IPS-15b (cell line): ENCODE data around the gene SNAPC1.
A peak's percentile ranks its signal among the peaks of the same experiment; 100 is the strongest.
"Not testable (repeated sequence)": the region's sequence is repeated elsewhere in the genome, so short reads cannot be mapped to it uniquely, and the experiment has no call there.

ENCODE experiments used
- H3K27me3 ChIP-seq: one replicate; pipeline ENCODE4 v1.6.1; 2013; ENCODE audit warnings: low read length; ENCODE audit not compliant: control insufficient read depth, insufficient read depth
- H3K36me3 ChIP-seq: one replicate; pipeline ENCODE4 v1.6.1; 2013; ENCODE audit warnings: low read length; ENCODE audit not compliant: control insufficient read depth, insufficient read depth
- H3K4me1 ChIP-seq: one replicate; pipeline ENCODE4 v1.6.1; 2013; ENCODE audit warnings: mild to moderate bottlenecking, low read length; ENCODE audit not compliant: control insufficient read depth, insufficient read depth
- H3K4me3 ChIP-seq: one replicate; pipeline ENCODE4 v1.5.1; 2013; ENCODE audit warnings: low read depth, low read length
- H3K9ac ChIP-seq: one replicate; pipeline ENCODE4 v1.6.1; 2013; ENCODE audit warnings: low read depth, mild to moderate bottlenecking, low read length
- H3K9me3 ChIP-seq: one replicate; pipeline ENCODE4 v1.6.1; 2013; ENCODE audit warnings: mild to moderate bottlenecking, low read length; ENCODE audit not compliant: control insufficient read depth, insufficient read depth

The SNAPC1 gene

DNA sequence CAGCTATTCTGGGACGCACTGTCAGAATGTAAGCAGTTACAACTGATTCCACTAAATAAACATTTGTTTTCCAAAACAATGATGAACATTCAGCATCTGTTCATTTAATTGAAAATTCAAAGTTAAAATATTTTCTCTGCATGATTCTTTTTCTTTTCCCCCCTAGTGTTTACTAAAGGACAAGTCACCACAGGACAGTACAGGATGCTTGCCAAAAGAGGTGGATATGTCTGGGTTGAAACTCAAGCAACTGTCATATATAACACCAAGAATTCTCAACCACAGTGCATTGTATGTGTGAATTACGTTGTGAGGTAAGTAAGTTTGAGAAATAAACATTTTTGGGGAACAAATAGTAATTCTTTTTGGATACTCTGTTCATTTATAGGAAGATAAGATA, 28.2 kb upstream of the SNAPC1 start:
- no peaks in the 10 kb centered on the region for H3K9me3 ChIP-seq
- no peak overlapping the region for H3K4me3 ChIP-seq
- no peak overlapping the region for H3K9ac ChIP-seq
- H3K4me1 ChIP-seq = no peaks in the 10 kb centered on the region
- H3K27me3 ChIP-seq = no peaks in the 10 kb centered on the region
- H3K36me3 ChIP-seq = peaks cover 12% of the 10 kb centered on the region

DNA sequence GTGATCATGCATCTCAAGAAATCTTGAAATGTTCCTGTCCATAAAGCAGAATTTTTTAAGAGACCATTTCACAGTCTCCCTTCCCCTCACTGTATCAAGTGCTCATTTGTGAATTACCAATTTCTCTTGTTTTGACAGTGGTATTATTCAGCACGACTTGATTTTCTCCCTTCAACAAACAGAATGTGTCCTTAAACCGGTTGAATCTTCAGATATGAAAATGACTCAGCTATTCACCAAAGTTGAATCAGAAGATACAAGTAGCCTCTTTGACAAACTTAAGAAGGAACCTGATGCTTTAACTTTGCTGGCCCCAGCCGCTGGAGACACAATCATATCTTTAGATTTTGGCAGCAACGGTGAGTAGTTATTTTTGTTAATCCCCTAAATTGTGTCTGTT, 25.5 kb upstream of the SNAPC1 start:
- Histone ChIP-seq H3K9ac (no peak overlapping the region), H3K4me1 (no peaks in the 10 kb centered on the region), H3K9me3 (no peaks in the 10 kb centered on the region), H3K36me3 (peaks cover 15% of the 10 kb centered on the region), H3K27me3 (no peaks in the 10 kb centered on the region), H3K4me3 (no peak overlapping the region)

DNA sequence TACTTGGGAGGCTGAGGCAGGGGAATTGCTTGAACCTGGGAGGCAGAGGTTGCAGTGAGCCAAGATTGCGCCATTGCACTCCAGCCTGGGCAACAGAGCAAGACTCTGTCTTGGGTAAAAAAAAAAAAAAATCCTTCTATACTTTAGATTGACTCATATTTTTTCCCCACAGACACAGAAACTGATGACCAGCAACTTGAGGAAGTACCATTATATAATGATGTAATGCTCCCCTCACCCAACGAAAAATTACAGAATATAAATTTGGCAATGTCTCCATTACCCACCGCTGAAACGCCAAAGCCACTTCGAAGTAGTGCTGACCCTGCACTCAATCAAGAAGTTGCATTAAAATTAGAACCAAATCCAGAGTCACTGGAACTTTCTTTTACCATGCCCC, 24.3 kb upstream of the SNAPC1 start:
- Histone ChIP-seq H3K36me3 (peaks cover 15% of the 10 kb centered on the region), H3K9ac (no peak overlapping the region), H3K4me1 (no peaks in the 10 kb centered on the region), H3K9me3 (no peaks in the 10 kb centered on the region), H3K4me3 (no peak overlapping the region), H3K27me3 (no peaks in the 10 kb centered on the region)

DNA sequence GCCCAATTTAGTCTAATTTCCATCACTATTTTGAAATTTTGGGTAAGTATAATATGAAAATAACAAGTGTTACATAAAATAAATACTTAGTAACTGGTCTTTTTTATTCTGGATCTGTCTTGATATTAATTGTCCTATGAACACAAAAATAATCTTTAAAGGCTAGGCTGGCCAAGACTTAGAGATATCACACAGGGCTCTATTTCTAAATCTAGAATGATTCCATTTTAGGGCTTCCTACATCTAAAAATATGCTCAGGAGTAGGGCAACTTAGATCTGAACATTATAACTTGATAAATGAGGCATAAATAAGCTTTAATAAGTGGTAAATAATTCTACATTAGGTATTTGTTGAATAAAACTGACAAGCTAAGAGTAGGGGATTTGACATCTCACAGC, 23.1 kb upstream of the SNAPC1 start:
- H3K27me3 ChIP-seq = no peaks in the 10 kb centered on the region

DNA sequence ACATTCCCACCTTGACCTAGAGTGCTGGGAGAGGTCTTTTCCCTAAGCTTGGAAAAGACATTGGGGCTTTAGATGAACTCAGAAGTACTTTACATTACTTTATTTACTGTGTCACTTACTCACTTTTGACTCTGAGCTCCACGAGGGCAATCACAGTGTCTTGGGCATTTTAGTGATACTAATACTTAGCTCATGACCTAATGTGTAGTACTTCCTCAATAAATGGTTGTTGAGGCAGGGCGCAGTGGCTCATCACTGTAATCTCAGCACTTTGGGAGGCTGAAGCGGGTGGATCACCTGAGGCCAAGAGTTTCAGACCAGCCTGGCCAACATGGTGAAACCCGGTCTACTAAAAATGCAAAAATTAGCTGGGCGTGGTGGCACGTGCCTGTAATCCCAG, 19.8 kb upstream of the SNAPC1 start:
- H3K9me3 ChIP-seq = no peaks in the 10 kb centered on the region
- H3K36me3 ChIP-seq = peaks cover 9% of the 10 kb centered on the region
- H3K9ac ChIP-seq = no peak overlapping the region
- H3K27me3 ChIP-seq = no peaks in the 10 kb centered on the region
- no peak overlapping the region for H3K4me3 ChIP-seq
- no peaks in the 10 kb centered on the region for H3K4me1 ChIP-seq

More for the DNA sequence above, 23.1 kb upstream of the SNAPC1 start:
- Histone ChIP-seq H3K4me3 (no peak overlapping the region), H3K36me3 (peaks cover 11% of the 10 kb centered on the region), H3K4me1 (no peaks in the 10 kb centered on the region), H3K9ac (no peak overlapping the region), H3K9me3 (no peaks in the 10 kb centered on the region)

DNA sequence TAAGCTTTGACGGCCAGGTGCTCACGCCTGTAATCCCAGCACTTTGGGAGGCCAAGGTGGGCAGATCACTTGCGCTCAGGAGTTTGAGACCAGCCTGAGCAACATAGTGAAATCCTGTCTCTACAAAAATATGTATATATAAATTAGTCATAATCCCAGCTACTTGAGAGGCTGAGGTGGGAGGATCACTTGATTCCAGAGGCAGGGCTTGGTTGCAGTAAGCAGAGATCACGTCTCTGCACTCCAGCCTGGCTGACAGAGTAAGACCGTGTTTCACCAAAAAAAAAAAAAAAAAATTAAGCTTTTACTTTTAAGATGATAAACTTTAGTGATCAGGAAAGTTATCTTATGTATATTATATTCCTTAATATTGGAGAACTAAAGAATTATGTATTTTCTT, 18.0 kb upstream of the SNAPC1 start:
- no peaks in the 10 kb centered on the region for H3K4me1 ChIP-seq
- H3K27me3 ChIP-seq = no peaks in the 10 kb centered on the region
- peaks cover 12% of the 10 kb centered on the region for H3K36me3 ChIP-seq

DNA sequence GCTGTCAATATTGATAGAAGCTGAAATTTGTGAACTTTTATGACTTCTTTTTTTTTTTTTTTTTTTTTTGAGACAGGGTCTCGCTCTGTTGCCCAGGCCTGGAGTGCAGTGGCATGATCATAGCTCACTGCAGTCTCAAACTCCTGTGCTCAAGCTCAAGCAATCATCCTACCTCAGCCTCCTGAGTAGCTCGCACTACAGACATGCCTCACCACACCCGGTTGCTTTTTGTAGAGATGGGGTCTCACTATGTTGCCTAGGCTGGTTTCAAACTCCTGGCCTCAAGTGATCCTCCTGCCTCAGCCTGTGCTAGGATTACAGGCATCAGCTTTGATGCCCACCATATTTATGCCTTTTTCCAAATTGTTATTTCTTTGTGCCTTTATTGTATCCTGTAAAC, 15.9 kb upstream of the SNAPC1 start:
- H3K4me1 ChIP-seq, H3K36me3 ChIP-seq, H3K9me3 ChIP-seq, H3K4me3 ChIP-seq, H3K27me3 ChIP-seq, H3K9ac ChIP-seq: not testable (repeated sequence)

More for the DNA sequence above, 18.0 kb upstream of the SNAPC1 start:
- no peaks in the 10 kb centered on the region for H3K9me3 ChIP-seq
- no peak overlapping the region for H3K4me3 ChIP-seq
- H3K9ac ChIP-seq = no peak overlapping the region

DNA sequence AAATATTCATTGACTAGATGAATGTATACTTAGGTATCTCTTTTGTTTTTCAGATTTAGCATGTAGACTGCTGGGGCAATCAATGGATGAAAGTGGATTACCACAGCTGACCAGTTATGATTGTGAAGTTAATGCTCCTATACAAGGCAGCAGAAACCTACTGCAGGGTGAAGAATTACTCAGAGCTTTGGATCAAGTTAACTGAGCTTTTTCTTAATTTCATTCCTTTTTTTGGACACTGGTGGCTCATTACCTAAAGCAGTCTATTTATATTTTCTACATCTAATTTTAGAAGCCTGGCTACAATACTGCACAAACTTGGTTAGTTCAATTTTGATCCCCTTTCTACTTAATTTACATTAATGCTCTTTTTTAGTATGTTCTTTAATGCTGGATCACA, 15.3 kb upstream of the SNAPC1 start:
- Histone ChIP-seq H3K9ac (no peak overlapping the region), H3K36me3 (peaks cover 6% of the 10 kb centered on the region), H3K27me3 (no peaks in the 10 kb centered on the region), H3K4me3 (no peak overlapping the region), H3K9me3 (no peaks in the 10 kb centered on the region), H3K4me1 (peaks cover 6% of the 10 kb centered on the region)

DNA sequence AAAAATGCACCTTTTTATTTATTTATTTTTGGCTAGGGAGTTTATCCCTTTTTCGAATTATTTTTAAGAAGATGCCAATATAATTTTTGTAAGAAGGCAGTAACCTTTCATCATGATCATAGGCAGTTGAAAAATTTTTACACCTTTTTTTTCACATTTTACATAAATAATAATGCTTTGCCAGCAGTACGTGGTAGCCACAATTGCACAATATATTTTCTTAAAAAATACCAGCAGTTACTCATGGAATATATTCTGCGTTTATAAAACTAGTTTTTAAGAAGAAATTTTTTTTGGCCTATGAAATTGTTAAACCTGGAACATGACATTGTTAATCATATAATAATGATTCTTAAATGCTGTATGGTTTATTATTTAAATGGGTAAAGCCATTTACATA, 14.9 kb upstream of the SNAPC1 start:
- H3K27me3 ChIP-seq = no peaks in the 10 kb centered on the region
- H3K9me3 ChIP-seq = no peaks in the 10 kb centered on the region
- H3K4me1 ChIP-seq = peaks cover 6% of the 10 kb centered on the region
- no peak overlapping the region for H3K4me3 ChIP-seq
- H3K36me3 ChIP-seq = peaks cover 6% of the 10 kb centered on the region
- H3K9ac ChIP-seq = no peak overlapping the region

DNA sequence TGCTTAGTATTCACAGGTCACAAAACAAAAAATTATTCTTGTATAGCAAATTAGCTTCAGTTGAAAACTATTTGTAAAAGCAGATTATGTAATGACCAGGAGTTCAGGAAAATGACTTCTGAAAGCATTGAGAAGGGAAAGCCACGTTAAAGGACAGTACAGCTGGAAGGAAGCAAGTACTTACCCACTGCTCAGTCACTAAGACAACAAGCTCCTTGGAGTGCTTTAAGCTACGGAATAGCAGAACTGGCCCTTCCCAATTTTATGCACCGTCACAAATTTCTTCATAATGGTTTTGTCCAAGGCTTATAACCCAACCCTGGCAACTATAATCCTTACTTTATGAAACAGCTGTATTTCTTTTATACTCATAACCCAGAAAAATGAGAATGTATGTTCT, 13.0 kb upstream of the SNAPC1 start:
- H3K9ac ChIP-seq = no peak overlapping the region
- H3K4me1 ChIP-seq = peaks cover 6% of the 10 kb centered on the region
- H3K9me3 ChIP-seq = no peaks in the 10 kb centered on the region
- H3K27me3 ChIP-seq = no peaks in the 10 kb centered on the region
- peaks cover 6% of the 10 kb centered on the region for H3K36me3 ChIP-seq
- H3K4me3 ChIP-seq = no peak overlapping the region

DNA sequence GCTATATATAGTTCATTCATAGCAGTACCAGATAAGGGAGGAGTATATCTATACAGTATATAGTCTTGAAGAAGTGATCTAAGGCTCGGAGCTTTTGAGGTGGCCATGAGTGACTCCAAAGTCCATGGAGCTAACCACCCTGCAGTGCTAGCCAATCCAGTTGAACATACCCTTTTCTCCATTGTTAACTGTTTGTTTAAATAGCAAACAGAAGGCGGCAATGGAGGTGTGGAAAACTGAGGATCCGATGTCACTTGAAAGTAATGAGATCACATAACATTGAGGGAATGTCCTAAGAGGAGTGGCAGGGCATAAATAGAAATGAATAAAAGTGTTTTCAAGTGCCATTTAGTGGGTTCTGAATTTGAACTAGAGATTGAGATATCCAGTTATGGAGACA, 12.4 kb upstream of the SNAPC1 start:
- Histone ChIP-seq H3K9ac (no peak overlapping the region), H3K4me1 (peaks cover 6% of the 10 kb centered on the region), H3K4me3 (no peak overlapping the region), H3K27me3 (no peaks in the 10 kb centered on the region), H3K9me3 (no peaks in the 10 kb centered on the region), H3K36me3 (peaks cover 6% of the 10 kb centered on the region)

DNA sequence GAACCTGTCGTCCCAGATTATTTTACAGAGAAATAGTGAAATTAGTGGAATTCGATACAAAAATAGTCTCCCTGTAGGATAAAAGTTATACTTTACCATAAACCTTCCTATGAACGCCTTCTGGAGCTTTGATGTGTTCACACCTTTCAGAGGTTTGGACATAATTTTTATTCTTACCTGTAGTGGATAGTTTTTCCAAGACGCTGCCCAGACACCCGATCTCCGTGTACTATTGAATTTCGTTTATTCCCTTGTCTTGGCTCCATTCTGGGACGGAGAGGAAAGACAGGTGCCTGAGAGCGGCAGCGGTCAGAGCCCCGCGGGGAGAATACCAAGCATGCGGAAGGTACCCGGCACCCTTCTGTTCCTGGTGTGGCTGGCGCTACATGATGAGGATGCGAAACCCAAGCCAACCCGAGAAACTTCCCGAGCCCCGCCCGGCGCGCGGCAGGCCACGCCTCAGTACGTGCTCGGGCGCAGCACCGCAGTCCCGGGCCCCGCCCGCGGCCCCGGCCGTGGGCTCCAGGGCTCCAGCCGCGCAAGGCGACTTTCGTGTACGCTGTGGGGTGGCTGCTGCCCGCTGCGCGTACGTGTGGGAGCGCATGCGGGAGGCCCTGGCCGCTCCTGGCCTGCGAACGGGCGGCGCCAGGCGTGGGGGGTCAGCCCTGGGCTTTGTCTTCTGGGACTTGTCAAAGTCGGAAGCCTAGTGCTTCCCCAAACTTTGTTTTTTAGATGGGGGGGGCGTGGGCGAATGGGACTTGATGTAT, 11.3 kb upstream of the SNAPC1 start:
- H3K9ac ChIP-seq = no peak overlapping the region
- peak overlapping the region; percentile 56 for H3K4me3 ChIP-seq
- H3K36me3 ChIP-seq = peaks cover 6% of the 10 kb centered on the region
- H3K27me3 ChIP-seq = no peaks in the 10 kb centered on the region
- H3K4me1 ChIP-seq = peaks cover 6% of the 10 kb centered on the region
- H3K9me3 ChIP-seq = no peaks in the 10 kb centered on the region
